Measurements from ENCODE around the gene RNF133. TPM values are rescaled to one million over a fixed set of nuclear protein-coding genes. Genes with fewer than 3 reads are reported as not detected.

The RNF133 gene
- total RNA-seq, 1 experiment from 2014 or later: 0.20 TPM

DNA sequence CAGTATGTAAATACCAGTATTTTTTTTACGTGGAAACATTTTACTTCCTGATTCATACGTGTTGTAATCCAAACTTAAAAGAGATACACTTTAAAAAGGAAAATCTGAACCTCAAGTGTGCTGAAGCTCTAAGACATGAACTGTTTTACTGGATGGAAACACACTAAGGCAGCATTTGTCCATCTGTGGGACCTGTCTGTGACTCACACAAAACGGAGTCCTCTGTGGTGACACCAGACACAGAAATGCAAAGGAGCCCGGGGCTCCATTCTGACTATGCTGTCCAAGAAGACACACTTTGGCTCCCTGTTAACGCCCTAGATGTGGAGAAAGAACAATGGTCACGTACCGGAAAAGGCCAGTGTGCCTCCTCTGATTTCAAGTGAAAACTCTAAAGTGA, 23.9 kb downstream of the RNF133 start (continued):
- TF ChIP-seq, protein P1, sequence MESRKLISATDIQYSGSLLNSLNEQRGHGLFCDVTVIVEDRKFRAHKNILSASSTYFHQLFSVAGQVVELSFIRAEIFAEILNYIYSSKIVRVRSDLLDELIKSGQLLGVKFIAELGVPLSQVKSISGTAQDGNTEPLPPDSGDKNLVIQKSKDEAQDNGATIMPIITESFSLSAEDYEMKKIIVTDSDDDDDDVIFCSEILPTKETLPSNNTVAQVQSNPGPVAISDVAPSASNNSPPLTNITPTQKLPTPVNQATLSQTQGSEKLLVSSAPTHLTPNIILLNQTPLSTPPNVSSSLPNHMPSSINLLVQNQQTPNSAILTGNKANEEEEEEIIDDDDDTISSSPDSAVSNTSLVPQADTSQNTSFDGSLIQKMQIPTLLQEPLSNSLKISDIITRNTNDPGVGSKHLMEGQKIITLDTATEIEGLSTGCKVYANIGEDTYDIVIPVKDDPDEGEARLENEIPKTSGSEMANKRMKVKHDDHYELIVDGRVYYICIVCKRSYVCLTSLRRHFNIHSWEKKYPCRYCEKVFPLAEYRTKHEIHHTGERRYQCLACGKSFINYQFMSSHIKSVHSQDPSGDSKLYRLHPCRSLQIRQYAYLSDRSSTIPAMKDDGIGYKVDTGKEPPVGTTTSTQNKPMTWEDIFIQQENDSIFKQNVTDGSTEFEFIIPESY (IDR thresholded peaks at IDR 0.05; ENCODE audit: extremely low read depth, insufficient replicate concordance, low read length): no peak
- TF ChIP-seq FOSL1 (IDR thresholded peaks at IDR 0.05; ENCODE audit: low read depth) (no peak), SP1 (IDR thresholded peaks at IDR 0.05; ENCODE audit: low read depth) (no peak), JUND (IDR thresholded peaks at IDR 0.05) (no peak), CEBPB (IDR thresholded peaks at IDR 0.05; ENCODE audit: low read depth) (no peak)

DNA sequence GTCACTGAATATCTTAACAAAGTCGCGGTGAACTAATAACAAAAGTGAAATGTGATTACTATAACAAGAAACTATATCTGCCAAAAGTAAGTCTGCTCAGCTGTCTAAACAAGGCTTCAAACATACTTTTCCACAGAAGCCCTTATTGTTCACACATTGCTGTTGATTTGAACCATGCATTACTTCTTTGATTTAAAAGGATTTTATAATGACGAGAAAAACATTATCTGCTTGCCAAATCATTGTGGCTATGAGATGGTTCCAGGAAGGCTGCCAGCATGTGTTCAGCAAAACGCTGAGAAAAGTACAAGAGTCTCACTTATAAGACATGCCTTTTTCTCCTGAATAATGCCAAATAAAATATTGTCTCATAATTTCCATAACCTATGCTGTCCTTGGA, 24.4 kb downstream of the RNF133 start:
- H3K9me3 ChIP-seq (ENCODE audit: control insufficient read depth in 1 of 2, insufficient read depth in 1 of 2, low read depth in 1 of 2, low read length in 2 of 2): no peaks in the 10 kb centered on the region
- no peak overlapping the region for H3K4me3 ChIP-seq (replicated peaks in 1 of 2; ENCODE audit: low read depth in 1 of 2, low read length in 2 of 2)
- no peak overlapping the region for H3K4me2 ChIP-seq (ENCODE audit: low read length)
- no peaks in the 10 kb centered on the region for H4K20me1 ChIP-seq (ENCODE audit: insufficient read depth)
- BruUV-seq (replicated peaks): no TSS peak
- no peak for DNase-seq (ENCODE audit: low read depth, low spot score)
- CTCF ChIA-PET: no interaction called here
- RAD21 ChIA-PET (ENCODE audit: low non-redundant PET in 1 of 2, low total read pairs in 2 of 2, uncharacterized antibody in 2 of 2, unreplicated experiment in 2 of 2): no interaction called here
- H3K36me3 ChIP-seq (ENCODE audit: control insufficient read depth in 1 of 2, insufficient read depth in 2 of 2, low read length in 2 of 2): no peaks in the 10 kb centered on the region
- POLR2A ChIA-PET: no interaction called here
- no peaks in the 10 kb centered on the region for H3K9me2 ChIP-seq (ENCODE audit: insufficient read depth)
- no peaks in the 10 kb centered on the region for H3K79me2 ChIP-seq (ENCODE audit: insufficient read depth, low read length)
- no peak overlapping the region for H3K27ac ChIP-seq (ENCODE audit: low read depth, low read length)
- ATAC-seq: no peak
- no peaks in the 10 kb centered on the region for H3K27me3 ChIP-seq (ENCODE audit: insufficient read depth, low read length)
- peaks cover 9 to 13% of the 10 kb centered on the region in 2 experiments; a peak in 3 of 4 replicates for H3K4me1 ChIP-seq (ENCODE audit: control insufficient read depth in 1 of 2, insufficient read depth in 2 of 2, low read length in 2 of 2)
- H3K9ac ChIP-seq (ENCODE audit: low read length): no peak overlapping the region
- intact Hi-C loops (cut with micrococcal nuclease): no loop called here
- no peak overlapping the region for H2AFZ ChIP-seq (ENCODE audit: low read depth, low read length, poor library complexity, severe bottlenecking)
- no peak for TF ChIP-seq POLR2A (IDR thresholded peaks at IDR 0.05; ENCODE audit: borderline replicate concordance, extremely low read depth, insufficient read depth, insufficient read length)
- TF ChIP-seq CBX3 (IDR thresholded peaks at IDR 0.05; ENCODE audit: low read depth): no peak
- TF ChIP-seq, protein P2, sequence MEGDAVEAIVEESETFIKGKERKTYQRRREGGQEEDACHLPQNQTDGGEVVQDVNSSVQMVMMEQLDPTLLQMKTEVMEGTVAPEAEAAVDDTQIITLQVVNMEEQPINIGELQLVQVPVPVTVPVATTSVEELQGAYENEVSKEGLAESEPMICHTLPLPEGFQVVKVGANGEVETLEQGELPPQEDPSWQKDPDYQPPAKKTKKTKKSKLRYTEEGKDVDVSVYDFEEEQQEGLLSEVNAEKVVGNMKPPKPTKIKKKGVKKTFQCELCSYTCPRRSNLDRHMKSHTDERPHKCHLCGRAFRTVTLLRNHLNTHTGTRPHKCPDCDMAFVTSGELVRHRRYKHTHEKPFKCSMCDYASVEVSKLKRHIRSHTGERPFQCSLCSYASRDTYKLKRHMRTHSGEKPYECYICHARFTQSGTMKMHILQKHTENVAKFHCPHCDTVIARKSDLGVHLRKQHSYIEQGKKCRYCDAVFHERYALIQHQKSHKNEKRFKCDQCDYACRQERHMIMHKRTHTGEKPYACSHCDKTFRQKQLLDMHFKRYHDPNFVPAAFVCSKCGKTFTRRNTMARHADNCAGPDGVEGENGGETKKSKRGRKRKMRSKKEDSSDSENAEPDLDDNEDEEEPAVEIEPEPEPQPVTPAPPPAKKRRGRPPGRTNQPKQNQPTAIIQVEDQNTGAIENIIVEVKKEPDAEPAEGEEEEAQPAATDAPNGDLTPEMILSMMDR (IDR thresholded peaks at IDR 0.05 in 2 of 3, conservative IDR thresholded peaks at IDR 0.05 in 1 of 3; ENCODE audit: borderline replicate concordance in 1 of 3, insufficient read depth in 1 of 3, low read depth in 2 of 3, low read length in 2 of 3): no peak
- no peak for TF ChIP-seq POLR2AphosphoS5 (IDR thresholded peaks at IDR 0.05; ENCODE audit: low read depth, low read length)
- TF ChIP-seq, protein P3, sequence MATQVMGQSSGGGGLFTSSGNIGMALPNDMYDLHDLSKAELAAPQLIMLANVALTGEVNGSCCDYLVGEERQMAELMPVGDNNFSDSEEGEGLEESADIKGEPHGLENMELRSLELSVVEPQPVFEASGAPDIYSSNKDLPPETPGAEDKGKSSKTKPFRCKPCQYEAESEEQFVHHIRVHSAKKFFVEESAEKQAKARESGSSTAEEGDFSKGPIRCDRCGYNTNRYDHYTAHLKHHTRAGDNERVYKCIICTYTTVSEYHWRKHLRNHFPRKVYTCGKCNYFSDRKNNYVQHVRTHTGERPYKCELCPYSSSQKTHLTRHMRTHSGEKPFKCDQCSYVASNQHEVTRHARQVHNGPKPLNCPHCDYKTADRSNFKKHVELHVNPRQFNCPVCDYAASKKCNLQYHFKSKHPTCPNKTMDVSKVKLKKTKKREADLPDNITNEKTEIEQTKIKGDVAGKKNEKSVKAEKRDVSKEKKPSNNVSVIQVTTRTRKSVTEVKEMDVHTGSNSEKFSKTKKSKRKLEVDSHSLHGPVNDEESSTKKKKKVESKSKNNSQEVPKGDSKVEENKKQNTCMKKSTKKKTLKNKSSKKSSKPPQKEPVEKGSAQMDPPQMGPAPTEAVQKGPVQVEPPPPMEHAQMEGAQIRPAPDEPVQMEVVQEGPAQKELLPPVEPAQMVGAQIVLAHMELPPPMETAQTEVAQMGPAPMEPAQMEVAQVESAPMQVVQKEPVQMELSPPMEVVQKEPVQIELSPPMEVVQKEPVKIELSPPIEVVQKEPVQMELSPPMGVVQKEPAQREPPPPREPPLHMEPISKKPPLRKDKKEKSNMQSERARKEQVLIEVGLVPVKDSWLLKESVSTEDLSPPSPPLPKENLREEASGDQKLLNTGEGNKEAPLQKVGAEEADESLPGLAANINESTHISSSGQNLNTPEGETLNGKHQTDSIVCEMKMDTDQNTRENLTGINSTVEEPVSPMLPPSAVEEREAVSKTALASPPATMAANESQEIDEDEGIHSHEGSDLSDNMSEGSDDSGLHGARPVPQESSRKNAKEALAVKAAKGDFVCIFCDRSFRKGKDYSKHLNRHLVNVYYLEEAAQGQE (IDR thresholded peaks at IDR 0.05; ENCODE audit: low read depth): no peak
- no peak for TF ChIP-seq ELF1 (IDR thresholded peaks at IDR 0.05; ENCODE audit: borderline replicate concordance, low read depth)
- TF ChIP-seq EGR1 (IDR thresholded peaks at IDR 0.05; ENCODE audit: low read depth): no peak
- no peak for TF ChIP-seq ZNF274 (IDR thresholded peaks at IDR 0.05; ENCODE audit: low read depth, low read length)
- TF ChIP-seq SIN3A (IDR thresholded peaks at IDR 0.05; ENCODE audit: low read depth): no peak
- no peak for TF ChIP-seq TCF7L2 (IDR thresholded peaks at IDR 0.05; ENCODE audit: borderline replicate concordance, extremely low read depth, insufficient read depth, insufficient read length)
- TF ChIP-seq FOSL1 (IDR thresholded peaks at IDR 0.05; ENCODE audit: low read depth): no peak
- no peak for TF ChIP-seq EZH2 (IDR thresholded peaks at IDR 0.05)
- no peak for TF ChIP-seq CEBPB (IDR thresholded peaks at IDR 0.05; ENCODE audit: low read depth)
- TF ChIP-seq, protein P4, sequence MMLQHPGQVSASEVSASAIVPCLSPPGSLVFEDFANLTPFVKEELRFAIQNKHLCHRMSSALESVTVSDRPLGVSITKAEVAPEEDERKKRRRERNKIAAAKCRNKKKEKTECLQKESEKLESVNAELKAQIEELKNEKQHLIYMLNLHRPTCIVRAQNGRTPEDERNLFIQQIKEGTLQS (IDR thresholded peaks at IDR 0.05): no peak
- no peak for TF ChIP-seq JUND (IDR thresholded peaks at IDR 0.05)
- no peak for TF ChIP-seq SRF (IDR thresholded peaks at IDR 0.05; ENCODE audit: low read depth)
- no peak for TF ChIP-seq ZFX (IDR thresholded peaks at IDR 0.05)
- TF ChIP-seq SP1 (IDR thresholded peaks at IDR 0.05; ENCODE audit: low read depth): no peak
- TF ChIP-seq EZH2phosphoT487 (IDR thresholded peaks at IDR 0.05; ENCODE audit: borderline replicate concordance): no peak

All from HCT116 (cell line).